ENCODE data around the gene PPIL4.

PPIL4 gene

GRCh38 chr6:149483334-149483725 is 62.5 kb downstream of the PPIL4 start:
- no peak for TF ChIP-seq CTCF (IDR thresholded peaks at IDR 0.05; ENCODE audit: extremely low read depth, missing control alignments)
- DNase-seq (ENCODE audit: low spot score), result no peak

- TF ChIP-seq CTCF (IDR thresholded peaks at IDR 0.05; ENCODE audit: extremely low read depth, missing control alignments), result no peak
- DNase-seq (ENCODE audit: low spot score), result no peak
Observed at GRCh38 chr6:149482545-149483333, 63.1 kb downstream of the PPIL4 start.

- DNase-seq (ENCODE audit: low spot score), result no peak
- TF ChIP-seq CTCF (IDR thresholded peaks at IDR 0.05; ENCODE audit: extremely low read depth, missing control alignments), result no peak
Observed at GRCh38 chr6:149480502-149481280, 65.2 kb downstream of the PPIL4 start.

GRCh38 chr6:149478631-149479314 is 67.1 kb downstream of the PPIL4 start:
- TF ChIP-seq CTCF (IDR thresholded peaks at IDR 0.05; ENCODE audit: extremely low read depth, missing control alignments), result no peak
- DNase-seq (ENCODE audit: low spot score), result no peak

- TF ChIP-seq CTCF (IDR thresholded peaks at IDR 0.05; ENCODE audit: extremely low read depth, missing control alignments), result no peak
- DNase-seq (ENCODE audit: low spot score), result no peak
Observed at GRCh38 chr6:149477544-149477943, 68.3 kb downstream of the PPIL4 start.

GRCh38 chr6:149476789-149477455 is 68.9 kb downstream of the PPIL4 start:
- DNase-seq (ENCODE audit: low spot score), result no peak
- no peak for TF ChIP-seq CTCF (IDR thresholded peaks at IDR 0.05; ENCODE audit: extremely low read depth, missing control alignments)
